Activated CD4-positive, alpha-beta T cell treated with anti-CD3 and anti-CD28 coated beads for 1 hour (primary cell): Measurements from ENCODE around the gene BRPF1.
"Not testable (repeated sequence)": the region's sequence is repeated elsewhere in the genome, so short reads cannot be mapped to it uniquely, and the experiment has no call there.

Source experiments
- DNase-seq: peaks from one replicate; pipeline ENCODE4 v3.0.0-alpha.2; 2020

Gene BRPF1

DNA sequence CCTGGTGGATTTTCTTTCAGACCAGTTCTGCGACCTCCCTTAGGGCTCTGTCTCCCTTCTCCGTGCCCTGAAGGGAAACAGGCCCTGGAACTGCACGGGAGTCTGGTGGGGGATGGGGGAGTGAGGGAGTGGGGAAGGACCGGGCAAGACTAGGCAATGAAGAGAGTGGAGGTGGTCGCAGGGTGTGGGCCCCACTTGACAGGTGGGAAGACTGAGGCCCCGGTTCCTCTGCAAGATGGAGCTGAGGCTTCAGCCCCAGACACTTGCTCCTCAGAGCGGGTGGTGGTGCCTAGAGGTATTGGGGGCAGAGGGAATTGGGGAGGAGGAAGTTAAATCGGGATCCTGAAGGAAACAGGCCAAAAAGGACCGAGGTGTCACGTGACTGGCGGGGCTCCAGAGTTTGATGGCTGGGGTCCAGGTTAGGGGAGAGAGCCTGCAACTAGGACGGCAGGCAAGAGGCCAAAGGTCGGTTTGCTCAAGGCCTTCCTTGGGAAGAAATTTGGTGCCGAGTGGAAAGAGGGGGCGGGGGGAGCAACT, 38.8 kb downstream of the BRPF1 start:
- no peak for DNase-seq

DNA sequence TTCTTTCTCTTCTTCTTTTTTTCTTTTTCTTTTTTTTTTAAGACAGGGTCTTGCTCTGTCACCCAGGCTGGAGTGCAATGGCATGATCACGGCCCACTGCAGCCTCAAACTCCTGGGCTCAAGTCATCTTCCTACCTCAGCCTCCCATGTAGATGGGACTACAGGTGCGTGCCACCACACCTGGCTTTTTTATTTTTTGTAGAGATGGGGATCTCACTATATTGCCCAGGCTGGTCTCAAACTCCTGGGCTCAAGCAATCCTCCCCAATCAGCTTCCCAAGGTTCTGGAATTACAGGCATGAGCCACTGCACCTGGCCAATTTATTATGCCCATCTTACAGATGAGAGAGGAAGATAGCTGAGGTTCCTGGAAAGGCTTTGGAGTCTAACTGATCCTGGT, 39.5 kb downstream of the BRPF1 start:
- not testable (repeated sequence) for DNase-seq

DNA sequence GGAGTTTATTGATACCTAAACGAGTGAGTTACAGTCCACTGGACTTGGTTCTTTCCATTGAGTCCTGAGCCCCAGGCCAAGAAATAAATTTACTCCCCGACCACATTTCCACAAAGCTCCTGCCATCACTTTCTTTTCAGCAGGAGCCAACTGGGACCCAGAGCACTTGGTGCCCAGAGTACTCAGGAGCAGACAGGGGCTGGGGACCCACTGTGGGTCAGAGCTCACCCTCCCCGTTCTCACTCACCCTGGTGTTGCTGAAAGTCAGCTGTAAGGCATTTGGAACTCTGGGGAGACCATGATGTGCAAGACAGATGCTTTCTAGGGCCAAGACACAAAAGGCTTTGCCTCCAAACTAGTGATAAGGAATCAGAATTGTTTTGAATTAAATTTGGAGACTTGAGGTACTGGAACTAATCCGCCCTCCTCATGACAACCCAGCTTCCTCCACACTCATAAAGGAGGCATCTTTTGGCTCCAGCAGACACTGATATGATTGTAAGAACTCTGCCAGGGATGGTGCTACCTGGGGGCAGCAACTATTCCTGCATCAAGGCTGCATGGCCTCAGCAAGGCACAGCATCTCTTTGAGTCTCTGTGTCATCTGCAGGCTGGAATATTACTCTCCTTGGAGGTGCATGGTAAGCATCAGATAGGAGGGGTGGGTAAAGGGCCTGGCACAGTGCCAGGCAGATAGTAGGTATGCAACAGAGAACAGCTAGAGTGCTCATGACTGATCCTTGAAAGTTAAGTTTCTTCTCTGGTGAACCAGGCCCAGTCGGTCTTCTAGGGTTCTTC, 45.6 kb downstream of the BRPF1 start:
- no peak for DNase-seq

DNA sequence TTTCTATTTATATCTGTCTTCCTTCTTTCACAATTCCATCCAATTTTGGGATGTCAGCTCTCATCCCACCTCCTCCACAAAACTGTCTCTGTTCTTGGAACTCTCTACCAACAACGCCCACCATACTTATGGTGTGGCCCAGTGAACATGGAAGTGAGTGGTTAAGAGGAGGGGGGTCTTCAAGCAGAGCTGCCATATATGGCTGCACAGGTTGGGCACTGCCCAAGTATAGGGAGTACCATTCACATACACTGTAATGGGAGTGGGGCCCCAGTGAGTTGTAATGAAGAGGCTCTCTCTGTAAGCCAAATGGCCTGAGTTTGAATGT, 46.1 kb downstream of the BRPF1 start:
- DNase-seq, result no peak

DNA sequence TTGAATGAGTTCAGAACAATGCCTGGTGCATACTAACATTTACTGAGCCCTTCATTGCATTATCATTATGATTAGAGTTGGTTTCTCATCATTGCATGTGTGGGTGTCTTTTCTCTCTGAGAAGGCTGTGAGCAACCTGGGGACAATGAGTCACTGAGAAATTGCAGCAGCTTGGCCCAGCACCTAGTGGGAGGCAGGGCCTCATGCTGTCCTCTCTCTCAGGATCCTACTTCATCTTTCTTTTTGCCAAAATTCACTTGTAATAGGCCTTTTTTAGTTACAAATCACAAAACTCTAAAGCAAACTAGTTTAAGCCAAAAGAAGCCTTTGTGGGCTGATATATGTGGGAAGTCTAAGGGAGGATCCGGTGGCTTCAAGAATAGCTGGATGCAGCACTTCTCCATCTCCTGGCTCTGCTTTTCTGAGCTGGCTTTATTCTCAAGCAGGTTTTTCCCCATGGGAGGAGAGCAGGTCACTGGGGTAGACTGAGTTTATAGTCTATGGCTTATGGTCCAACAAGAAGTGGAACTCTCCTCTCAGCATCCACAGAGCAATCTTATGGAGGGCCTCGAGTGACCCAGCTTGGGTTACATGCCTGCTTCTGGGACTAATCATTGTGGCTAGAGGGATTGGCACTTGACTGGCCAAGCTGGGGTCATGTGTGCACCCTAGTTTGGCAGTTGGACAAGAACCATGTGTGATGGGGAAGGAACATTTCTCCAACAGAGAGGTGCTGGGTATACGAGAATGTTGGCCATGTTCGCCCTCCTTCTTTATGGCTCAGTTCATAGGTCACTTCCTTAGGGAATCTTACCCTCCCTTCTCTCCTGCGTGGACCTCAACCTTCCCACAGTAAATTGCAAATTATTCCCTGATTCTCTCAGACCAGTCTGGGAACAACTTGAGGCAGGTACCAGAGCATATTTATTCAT, 46.9 kb downstream of the BRPF1 start:
- no peak for DNase-seq

DNA sequence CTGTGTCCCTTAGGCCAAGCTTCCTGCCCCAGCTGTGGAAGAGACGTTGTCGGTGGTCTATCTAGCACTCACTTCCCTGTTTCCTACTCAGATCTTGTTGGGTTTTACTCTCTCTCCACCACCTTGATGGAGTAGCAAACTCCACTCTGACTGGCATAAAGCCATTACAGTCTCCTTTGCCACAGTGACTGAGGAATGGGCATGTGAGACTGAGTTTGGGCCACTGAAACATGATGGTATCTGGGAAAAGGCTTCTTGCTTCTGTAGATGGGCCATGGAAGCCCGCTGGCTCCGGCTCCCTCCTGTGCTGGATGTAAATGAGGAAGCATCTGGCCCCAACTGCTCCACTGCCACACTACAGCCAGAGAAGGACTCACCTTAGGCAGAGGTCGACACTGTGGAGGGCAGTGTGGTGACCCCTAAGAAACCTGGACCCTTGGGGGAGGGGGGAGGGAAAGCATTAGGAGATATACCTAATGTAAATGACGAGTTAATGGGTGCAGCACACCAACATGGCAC, 47.6 kb downstream of the BRPF1 start:
- no peak for DNase-seq

DNA sequence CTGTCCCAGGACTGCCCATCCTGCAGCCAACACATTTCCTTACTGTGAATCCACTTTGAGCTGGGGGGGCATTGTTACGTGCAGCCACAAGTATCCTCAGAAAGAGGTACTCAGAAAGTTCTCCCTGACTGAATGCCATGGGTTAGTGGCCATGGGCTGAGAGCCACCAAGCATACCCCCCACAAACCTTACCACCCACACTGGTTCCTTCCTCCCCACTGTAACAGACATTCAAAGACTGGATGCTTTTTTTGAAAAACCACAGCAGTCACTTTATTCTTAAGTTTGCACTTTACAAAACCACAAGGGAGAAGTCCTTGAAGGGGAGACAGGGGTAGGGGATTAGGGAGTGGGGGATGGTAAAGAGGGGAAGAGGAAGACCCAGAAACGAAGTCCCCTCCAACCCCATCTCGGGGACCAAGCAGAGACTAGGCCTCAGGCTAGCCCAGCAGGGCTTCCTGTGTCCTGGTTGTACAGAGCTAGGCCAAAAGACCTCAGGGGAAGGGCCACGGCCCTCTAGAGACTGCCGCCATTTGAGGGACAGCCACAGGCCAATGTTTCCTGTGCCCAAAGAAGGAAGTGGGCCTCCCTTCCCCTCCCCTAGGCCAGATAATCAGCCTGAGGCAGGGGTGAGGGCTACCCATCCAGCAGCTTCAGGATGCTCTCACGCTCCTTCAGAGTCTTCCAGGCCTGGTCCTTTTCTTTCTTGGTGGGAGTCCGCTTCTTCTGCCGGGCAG, 48.4 kb downstream of the BRPF1 start:
- DNase-seq, result no peak

DNA sequence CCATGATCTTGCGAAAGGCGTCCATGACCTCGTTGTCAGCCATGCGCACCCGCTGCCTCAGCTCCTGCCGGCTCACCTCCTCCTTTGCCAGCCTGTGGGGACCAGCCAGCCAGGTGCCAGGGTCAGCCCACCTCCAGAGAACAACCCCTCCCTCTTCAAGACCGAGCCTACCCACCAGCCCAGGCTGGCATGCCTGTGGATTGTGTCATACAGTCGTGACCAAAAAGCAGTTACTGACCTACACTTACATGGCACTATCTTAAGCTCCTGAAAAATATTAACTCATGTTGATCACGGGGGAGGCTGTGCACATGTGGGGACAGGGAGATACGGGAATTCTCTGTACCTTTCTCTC, 48.9 kb downstream of the BRPF1 start:
- no peak for DNase-seq

DNA sequence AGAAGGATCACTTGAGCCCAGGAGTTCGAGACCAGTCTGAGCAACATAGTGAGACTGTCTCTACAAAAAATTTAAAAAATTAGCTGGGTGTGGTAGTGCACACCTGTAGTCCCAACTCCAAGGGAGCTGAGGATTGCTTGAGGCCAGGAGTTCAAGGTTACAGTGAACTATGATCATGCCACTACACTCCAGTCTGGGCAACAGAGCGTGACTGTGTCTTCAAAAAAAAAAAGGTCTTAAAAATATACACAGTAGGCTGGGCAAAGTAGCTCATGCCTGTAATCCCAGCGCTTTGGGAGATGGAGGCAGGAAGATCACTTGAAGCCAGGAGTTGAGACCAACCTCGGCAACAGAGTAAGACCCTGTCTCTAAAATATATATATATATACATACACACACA, 49.4 kb downstream of the BRPF1 start:
- no peak for DNase-seq

DNA sequence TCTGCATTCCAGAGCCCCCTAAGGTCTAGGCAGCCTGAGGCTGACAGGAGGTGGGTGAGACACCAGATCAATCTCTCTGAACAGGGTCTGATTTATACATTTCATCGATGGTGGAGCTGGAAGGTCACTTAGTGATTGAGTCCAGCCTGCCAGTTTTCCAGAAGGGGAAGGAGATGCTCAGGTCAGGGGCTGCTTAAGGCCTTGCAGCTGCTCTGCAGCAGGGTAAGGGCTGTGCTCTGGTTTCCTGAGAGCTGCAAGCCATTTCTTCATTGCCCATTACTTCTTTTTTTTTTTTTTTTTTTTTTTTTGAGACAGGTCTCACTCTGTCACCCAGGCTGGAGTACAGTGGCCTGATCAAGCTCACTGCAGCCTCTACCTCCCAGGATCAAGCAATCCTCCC, 50.0 kb downstream of the BRPF1 start:
- no peak for DNase-seq

DNA sequence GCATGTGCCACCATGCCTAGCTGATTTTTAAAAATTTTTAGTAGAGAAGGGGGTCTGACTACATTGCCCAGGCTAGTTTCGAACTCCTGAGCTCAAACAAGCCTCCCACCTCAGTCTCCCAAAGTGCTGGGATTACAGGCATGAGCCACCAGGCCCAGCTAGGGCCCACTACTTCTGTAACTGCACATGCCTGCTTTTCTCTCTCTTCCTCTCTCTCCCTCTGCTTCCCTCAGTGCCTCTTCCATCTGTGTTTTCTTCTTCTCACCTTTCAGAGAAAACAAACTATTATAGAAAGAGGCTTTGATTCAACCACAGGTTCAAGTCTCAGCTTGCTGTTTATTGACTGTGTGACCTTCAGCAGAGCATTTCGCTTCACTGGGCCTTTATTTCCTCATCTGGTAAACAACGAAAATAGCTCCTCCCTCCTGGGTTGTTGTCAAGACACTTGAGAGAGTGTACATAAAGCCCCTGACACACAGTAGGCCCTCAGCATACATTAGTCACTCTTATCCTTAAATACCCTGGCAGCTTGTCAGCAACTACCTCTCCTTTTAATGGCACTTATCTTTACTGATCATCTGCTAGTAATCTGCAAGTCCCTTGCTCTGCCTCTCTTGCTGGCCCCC, 50.6 kb downstream of the BRPF1 start:
- DNase-seq, result no peak

DNA sequence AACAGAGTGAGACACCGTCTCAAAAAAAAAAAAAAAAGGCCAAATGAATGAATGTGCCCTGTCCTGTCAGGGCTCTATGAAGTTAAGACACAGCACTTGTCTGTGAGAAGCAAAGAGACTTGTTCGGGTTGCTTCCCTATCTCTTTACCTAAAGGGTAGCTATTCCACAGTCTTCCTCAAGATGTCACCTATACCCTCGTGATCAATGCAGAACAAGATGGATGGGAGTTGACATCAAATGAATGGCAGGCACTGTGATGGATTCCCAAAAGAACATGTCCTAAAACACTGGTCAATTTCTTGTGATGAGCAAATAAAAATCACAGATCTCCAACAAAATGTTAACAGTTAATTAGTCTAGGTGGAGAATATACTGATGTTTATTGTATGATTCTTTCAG, 51.2 kb downstream of the BRPF1 start:
- DNase-seq, result no peak

DNA sequence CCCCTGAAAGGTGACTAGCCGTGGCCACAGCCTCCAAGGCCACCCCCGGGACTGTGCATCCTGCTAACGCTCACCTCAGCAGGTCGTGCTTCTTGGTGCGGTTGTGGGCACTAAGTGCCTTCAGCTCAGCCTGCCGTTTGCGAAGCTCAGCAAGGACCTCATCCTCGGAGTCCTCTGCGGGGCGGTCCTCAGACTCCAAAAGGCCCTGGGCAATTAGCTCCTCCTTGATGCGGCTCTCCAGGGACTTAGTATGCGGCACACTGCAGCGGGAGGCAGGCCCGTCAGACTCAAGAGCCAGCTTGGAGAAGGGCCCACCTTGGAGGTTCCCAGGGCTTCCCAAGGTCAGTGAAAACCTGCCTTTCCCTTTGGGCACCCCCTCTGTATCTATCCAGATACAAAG, 52.4 kb downstream of the BRPF1 start:
- DNase-seq, result no peak

DNA sequence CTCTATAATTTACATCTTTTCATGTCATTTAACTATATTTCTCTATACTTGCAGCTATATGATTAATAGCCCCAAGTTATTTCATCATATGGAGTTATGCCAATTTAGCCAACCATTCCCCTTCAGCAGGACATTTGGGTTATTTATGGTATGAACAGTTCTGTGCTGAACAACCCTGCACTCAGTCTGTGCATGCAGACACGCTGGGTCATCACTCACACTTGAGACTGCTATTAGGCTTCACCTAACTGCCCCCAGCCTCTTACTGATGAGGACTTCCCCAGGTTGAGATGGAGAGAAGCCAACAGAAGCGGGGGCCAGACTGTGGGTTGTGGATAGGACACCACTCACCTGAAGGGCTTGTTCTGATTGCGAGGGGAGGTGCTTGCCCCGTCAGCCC, 53.4 kb downstream of the BRPF1 start:
- DNase-seq, result no peak

DNA sequence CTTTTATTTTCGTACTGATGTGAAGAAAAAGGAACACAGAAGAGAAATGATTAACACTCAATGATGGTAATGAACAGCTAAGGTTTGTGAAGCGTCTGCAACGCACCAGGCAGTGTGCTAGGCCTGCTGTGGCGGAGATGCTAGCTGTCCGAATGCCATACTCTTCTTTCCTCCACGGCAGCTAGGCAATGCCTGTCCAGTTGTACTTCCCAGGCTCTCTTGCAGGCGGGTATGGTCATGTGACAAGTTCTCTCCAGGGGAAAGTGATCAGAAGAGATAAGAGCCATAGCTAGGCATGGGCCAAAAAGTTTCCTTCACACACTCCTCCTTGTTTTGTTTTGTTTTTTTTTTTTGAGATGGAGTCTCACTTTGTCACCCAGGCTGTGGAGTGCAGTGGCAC, 54.1 kb downstream of the BRPF1 start:
- DNase-seq, result no peak

DNA sequence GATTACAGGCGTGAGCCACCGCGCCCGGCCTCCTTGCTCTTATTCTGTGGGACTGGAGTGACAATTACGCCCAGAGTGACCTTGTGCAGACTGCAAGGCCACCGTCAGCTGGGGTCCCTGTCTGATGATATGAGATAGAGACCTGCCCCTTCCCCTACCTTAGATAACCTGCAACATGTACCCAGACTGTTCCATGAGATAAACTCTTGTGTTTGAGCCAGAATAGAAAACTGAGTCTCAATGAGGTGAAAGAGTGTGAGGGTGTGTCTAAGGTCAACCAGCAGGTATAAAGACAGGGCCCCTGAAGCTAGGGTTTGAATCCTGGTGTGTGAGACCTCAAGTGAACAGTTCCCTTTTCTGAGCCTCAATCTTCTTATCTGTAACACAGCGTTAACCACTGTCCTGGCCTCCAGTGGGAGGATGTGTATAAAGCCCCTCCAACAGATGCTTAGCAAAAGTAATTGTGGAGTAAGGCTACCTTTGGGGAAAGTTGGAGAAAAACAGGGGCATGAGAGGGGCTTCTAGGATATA, 54.7 kb downstream of the BRPF1 start:
- no peak for DNase-seq

DNA sequence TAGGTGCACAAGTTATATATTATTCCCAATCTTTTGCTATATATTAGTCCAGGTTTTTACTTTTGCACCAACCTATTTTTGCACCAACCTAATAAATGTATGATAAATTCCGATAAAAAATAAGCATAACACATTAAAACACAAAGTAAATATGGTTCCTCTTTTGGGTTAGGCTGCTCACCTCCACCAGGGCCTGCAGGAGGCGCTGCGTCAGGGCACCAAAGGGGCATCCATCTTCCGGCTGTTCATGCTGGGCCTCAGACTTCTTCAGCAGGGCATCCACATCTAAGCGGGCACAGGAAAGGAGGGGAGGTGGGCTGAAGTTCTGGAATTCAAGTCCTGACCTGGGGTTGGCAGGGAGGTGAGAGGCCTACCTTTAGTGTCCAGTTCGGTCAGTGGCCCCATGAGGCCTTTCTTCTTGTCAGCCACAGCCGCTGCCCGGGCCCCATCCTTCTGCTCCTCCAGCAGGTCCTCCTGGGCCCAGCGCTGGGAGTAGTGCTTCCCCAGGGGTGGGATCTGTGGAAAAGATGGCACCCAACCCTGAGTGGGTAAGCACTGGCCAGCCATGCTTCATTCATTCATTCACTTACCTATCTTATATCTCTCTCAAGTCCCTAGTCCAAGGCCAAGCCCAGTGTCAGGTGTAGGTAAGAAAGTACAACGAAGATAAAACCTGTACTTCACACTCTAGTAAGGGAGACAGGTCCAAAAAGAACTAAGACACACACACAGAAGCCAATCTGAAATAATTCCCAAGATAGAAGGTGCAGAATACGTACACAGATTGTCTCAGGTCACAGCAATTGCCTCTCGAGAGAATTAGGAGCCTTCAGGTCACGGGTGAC, 55.5 kb downstream of the BRPF1 start:
- DNase-seq, result no peak

DNA sequence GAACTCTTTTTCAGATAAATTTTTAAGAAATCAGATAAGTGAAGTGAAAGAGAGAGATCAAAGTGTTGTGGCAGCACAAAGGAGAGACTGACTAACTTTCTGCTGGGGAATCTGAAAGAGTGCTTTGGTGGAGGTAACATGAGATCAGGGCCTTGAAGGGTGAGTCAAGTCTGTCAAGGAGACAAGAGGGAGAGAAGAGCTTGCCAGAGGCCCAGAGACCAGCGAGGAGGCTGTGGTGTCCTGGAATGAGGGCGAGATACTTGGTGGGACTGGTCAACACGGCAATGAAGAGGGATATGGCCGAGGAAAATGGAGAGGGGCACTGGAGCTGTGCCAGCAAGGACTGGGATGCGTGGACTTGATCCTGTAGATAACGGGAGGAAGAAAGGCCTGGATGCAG, 56.2 kb downstream of the BRPF1 start:
- DNase-seq, result no peak

DNA sequence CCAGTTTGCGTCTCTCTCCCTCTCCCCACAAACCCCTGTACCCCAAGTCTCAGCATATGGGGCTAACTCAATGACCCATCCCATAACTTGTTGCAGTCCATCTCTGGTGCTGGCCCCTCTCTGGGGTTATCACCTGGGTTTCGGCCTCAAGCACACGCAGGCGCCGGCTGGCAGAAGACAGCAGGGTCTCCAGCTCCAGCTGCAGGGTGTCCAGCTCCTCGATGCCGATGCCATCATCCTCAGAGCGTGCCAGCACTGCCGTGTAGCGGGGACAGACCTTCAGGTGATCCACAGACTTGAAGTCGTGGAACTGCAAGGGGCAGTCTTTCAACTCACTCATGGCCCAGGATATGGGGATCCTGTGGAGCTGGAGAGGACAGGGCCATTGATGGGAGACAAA, 59.6 kb downstream of the BRPF1 start:
- no peak for DNase-seq

DNA sequence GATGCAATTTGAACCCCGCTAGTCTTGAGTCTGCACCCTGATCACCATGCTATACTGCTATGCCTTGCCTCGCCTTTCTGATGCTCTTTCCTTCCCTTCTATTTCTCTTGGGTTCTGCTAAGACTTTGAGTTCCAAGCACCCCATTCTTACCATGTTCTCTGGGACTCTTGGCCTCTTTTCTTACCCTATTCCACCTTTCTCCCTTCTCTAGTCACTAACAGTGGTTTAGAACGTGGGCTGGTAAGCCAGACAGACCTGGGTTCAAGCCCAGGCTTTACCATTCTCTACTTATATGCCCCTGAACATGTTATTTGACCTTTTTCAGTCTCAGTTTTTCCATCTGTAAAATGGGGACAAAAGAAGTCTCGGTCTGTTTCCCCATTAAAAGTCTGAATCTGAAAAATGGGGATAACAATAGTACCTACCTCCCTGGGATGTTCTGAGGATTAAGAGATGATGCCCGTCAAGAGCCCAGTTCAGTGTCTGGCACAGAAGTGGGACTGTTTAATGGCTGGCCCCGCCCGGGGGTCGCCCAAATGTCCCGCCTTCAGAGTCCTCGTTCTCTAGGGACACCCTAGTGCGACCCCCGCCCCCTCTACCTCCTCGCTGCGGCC, 60.4 kb downstream of the BRPF1 start:
- no peak for DNase-seq
